Measurements from ENCODE around the gene EEFSEC. TPM values are rescaled to one million over a fixed set of nuclear protein-coding genes. Genes with fewer than 3 reads are reported as not detected.

EEFSEC gene
- total RNA-seq, 4 donors from 2014 or later, result 9.1 to 17.4 (median 15.8) TPM

GRCh38 chr3:128144512-128145187 lies 8.6 kb upstream of the EEFSEC start:
- TF ChIP-seq CTCF (IDR thresholded peaks at IDR 0.05) (no peak), POLR2AphosphoS5 (IDR thresholded peaks at IDR 0.05) (no peak), POLR2A (IDR thresholded peaks at IDR 0.05; ENCODE audit: low read depth) (no peak), EP300 (IDR thresholded peaks at IDR 0.05) (no peak)
- H3K36me3 ChIP-seq, result no peaks in the 10 kb centered on the region
- peaks cover 0 to 3% (median 0%) of the 10 kb centered on the region in 4 donors for H3K27me3 ChIP-seq
- H3K27ac ChIP-seq (replicated peaks in 1 of 4), result no peak overlapping the region
- 78% methylated on average over 5 of the region's 5 CpGs for WGBS
- H3K4me1 ChIP-seq, result no peaks in the 10 kb centered on the region
- H3K4me3 ChIP-seq, result no peak overlapping the region
- no peaks in the 10 kb centered on the region for H3K9me3 ChIP-seq
- intact Hi-C loops (cut with DNase I), result no loop called here
- DNase-seq (ENCODE audit: extremely low spot score), result no peak

GRCh38 chr3:128145279-128145678 lies 8.0 kb upstream of the EEFSEC start:
- Histone ChIP-seq H3K27ac (replicated peaks in 1 of 4) (no peak overlapping the region), H3K4me1 (no peaks in the 10 kb centered on the region), H3K36me3 (no peaks in the 10 kb centered on the region), H3K27me3 (peaks cover 0 to 2% (median 0%) of the 10 kb centered on the region in 4 donors), H3K4me3 (no peak overlapping the region), H3K9me3 (no peaks in the 10 kb centered on the region)
- TF ChIP-seq CTCF (IDR thresholded peaks at IDR 0.05), result no peak
- TF ChIP-seq EP300 (IDR thresholded peaks at IDR 0.05), result no peak
- no peak for TF ChIP-seq POLR2A (IDR thresholded peaks at IDR 0.05; ENCODE audit: low read depth)
- TF ChIP-seq POLR2AphosphoS5 (IDR thresholded peaks at IDR 0.05), result no peak
- WGBS, result 63% methylated on average over 6 of the region's 6 CpGs
- no peak for DNase-seq (ENCODE audit: extremely low spot score)
- intact Hi-C loops (cut with DNase I), result no loop called here

- Histone ChIP-seq H3K4me1 (no peaks in the 10 kb centered on the region), H3K4me3 (no peak overlapping the region), H3K36me3 (no peaks in the 10 kb centered on the region), H3K27ac (replicated peaks in 1 of 4) (no peak overlapping the region), H3K9me3 (no peaks in the 10 kb centered on the region), H3K27me3 (no peaks in the 10 kb centered on the region)
- TF ChIP-seq CTCF (IDR thresholded peaks at IDR 0.05) (no peak), POLR2A (IDR thresholded peaks at IDR 0.05; ENCODE audit: low read depth) (no peak), POLR2AphosphoS5 (IDR thresholded peaks at IDR 0.05) (no peak), EP300 (IDR thresholded peaks at IDR 0.05) (no peak)
- WGBS, result 93% methylated on average over 14 of the region's 14 CpGs
- no peak for DNase-seq (ENCODE audit: extremely low spot score)
- intact Hi-C loops (cut with DNase I), result no loop called here
These were observed 7.1 kb upstream of the EEFSEC start for GRCh38 chr3:128146201-128146600.

GRCh38 chr3:128149650-128150049 lies 3.6 kb upstream of the EEFSEC start:
- H3K4me1 ChIP-seq, result peaks cover 6 to 8% (median 8%) of the 10 kb centered on the region in 4 donors
- H3K36me3 ChIP-seq, result no peaks in the 10 kb centered on the region
- intact Hi-C loops (cut with DNase I), result loop anchor here (5.0 to 10.0 kb wide), 2 partner anchors 72 to 465 kb away; no protein-coding TSS in a partner anchor
- no peak for DNase-seq (ENCODE audit: extremely low spot score)
- H3K4me3 ChIP-seq, result no peak overlapping the region
- WGBS, result 73% methylated on average over 5 of the region's 5 CpGs
- no peaks in the 10 kb centered on the region for H3K27me3 ChIP-seq
- H3K27ac ChIP-seq (replicated peaks in 1 of 4), result no peak overlapping the region
- TF ChIP-seq EP300 (IDR thresholded peaks at IDR 0.05), result no peak
- no peak for TF ChIP-seq CTCF (IDR thresholded peaks at IDR 0.05)
- no peak for TF ChIP-seq POLR2A (IDR thresholded peaks at IDR 0.05; ENCODE audit: low read depth)
- no peak for TF ChIP-seq POLR2AphosphoS5 (IDR thresholded peaks at IDR 0.05)
- no peaks in the 10 kb centered on the region for H3K9me3 ChIP-seq
